ENCODE data around the gene KLHL8.
"Not testable (repeated sequence)": the region's sequence is repeated elsewhere in the genome, so short reads cannot be mapped to it uniquely, and the experiment has no call there.

Gene KLHL8

GRCh38 chr4:87171944-87172343 lies 48.5 kb downstream of the KLHL8 start:
- DNase-seq (ENCODE audit: low read depth) = no peak

GRCh38 chr4:87166296-87166854 lies 54.0 kb downstream of the KLHL8 start:
- no peak for DNase-seq (ENCODE audit: low read depth)

- DNase-seq (ENCODE audit: low read depth) = no peak
Observed at GRCh38 chr4:87165892-87166291, 54.5 kb downstream of the KLHL8 start.

GRCh38 chr4:87153078-87153870 lies 67.1 kb downstream of the KLHL8 start:
- DNase-seq (ENCODE audit: low read depth) = no peak

GRCh38 chr4:87152310-87153041 lies 67.9 kb downstream of the KLHL8 start:
- no peak for DNase-seq (ENCODE audit: low read depth)

- no peak for DNase-seq (ENCODE audit: low read depth)
Observed at GRCh38 chr4:87151730-87152129, 68.7 kb downstream of the KLHL8 start.

GRCh38 chr4:87150498-87151261 lies 69.7 kb downstream of the KLHL8 start:
- peak; percentile 42 for DNase-seq (ENCODE audit: low read depth)

- DNase-seq (ENCODE audit: low read depth) = no peak
Observed at GRCh38 chr4:87147116-87147515, 73.3 kb downstream of the KLHL8 start.

- DNase-seq (ENCODE audit: low read depth) = not testable (repeated sequence)
Observed at GRCh38 chr4:87145934-87146333, 74.5 kb downstream of the KLHL8 start.

GRCh38 chr4:87144356-87144755 lies 76.1 kb downstream of the KLHL8 start:
- DNase-seq (ENCODE audit: low read depth) = no peak

GRCh38 chr4:87141428-87141827 lies 79.0 kb downstream of the KLHL8 start:
- DNase-seq (ENCODE audit: low read depth) = no peak

GRCh38 chr4:87134122-87134521 lies 86.3 kb downstream of the KLHL8 start:
- DNase-seq (ENCODE audit: low read depth) = no peak

GRCh38 chr4:87133183-87133582 lies 87.2 kb downstream of the KLHL8 start:
- DNase-seq (ENCODE audit: low read depth) = no peak

- no peak for DNase-seq (ENCODE audit: low read depth)
Observed at GRCh38 chr4:87132035-87132434, 88.4 kb downstream of the KLHL8 start.

- DNase-seq (ENCODE audit: low read depth) = no peak
Observed at GRCh38 chr4:87130985-87131703, 89.3 kb downstream of the KLHL8 start.

GRCh38 chr4:87129681-87130080 lies 90.7 kb downstream of the KLHL8 start:
- DNase-seq (ENCODE audit: low read depth) = no peak

- no peak for DNase-seq (ENCODE audit: low read depth)
Observed at GRCh38 chr4:87128006-87128705, 92.3 kb downstream of the KLHL8 start.

- DNase-seq (ENCODE audit: low read depth) = no peak
Observed at GRCh38 chr4:87126056-87126455, 94.4 kb downstream of the KLHL8 start.

- DNase-seq (ENCODE audit: low read depth) = no peak
Observed at GRCh38 chr4:87122252-87122651, 98.2 kb downstream of the KLHL8 start.

GRCh38 chr4:87121341-87122065 lies 98.9 kb downstream of the KLHL8 start:
- DNase-seq (ENCODE audit: low read depth) = no peak
